GM19372 (cell line): ENCODE results near the gene FLT1.

Source experiments
- ATAC-seq: cut with Tn5 transposase; IDR thresholded peaks from one replicate; pipeline ENCODE4 v1.9.1; 2021; ENCODE audit warnings: mild to moderate bottlenecking, low read depth, moderate library complexity; ENCODE audit not compliant: unreplicated experiment

The FLT1 gene

GRCh38 chr13:28396053-28396452 is 98.9 kb downstream of the FLT1 start:
- no peak for ATAC-seq

GRCh38 chr13:28394422-28394821 is 100.5 kb downstream of the FLT1 start:
- ATAC-seq: no peak

GRCh38 chr13:28392896-28393505 is 101.9 kb downstream of the FLT1 start:
- ATAC-seq: no peak

- no peak for ATAC-seq
Observed at GRCh38 chr13:28392428-28392827, 102.5 kb downstream of the FLT1 start.

GRCh38 chr13:28387740-28388501 is 107.0 kb downstream of the FLT1 start:
- ATAC-seq: no peak

GRCh38 chr13:28385362-28385761 is 109.6 kb downstream of the FLT1 start:
- ATAC-seq: no peak

GRCh38 chr13:28384789-28385188 is 110.1 kb downstream of the FLT1 start:
- ATAC-seq: no peak

GRCh38 chr13:28380319-28380718 is 114.6 kb downstream of the FLT1 start:
- ATAC-seq: no peak

GRCh38 chr13:28379371-28380083 is 115.4 kb downstream of the FLT1 start:
- no peak for ATAC-seq

- ATAC-seq: no peak
Observed at GRCh38 chr13:28376604-28377003, 118.3 kb downstream of the FLT1 start.

GRCh38 chr13:28375250-28375930 is 119.5 kb downstream of the FLT1 start:
- no peak for ATAC-seq

GRCh38 chr13:28373810-28374209 is 121.1 kb downstream of the FLT1 start:
- no peak for ATAC-seq

GRCh38 chr13:28370448-28370847 is 124.5 kb downstream of the FLT1 start:
- no peak for ATAC-seq

- ATAC-seq: no peak
Observed at GRCh38 chr13:28358708-28359107, 136.2 kb downstream of the FLT1 start.

GRCh38 chr13:28357911-28358433 is 137.0 kb downstream of the FLT1 start:
- no peak for ATAC-seq

GRCh38 chr13:28357247-28357825 is 137.6 kb downstream of the FLT1 start:
- ATAC-seq: no peak

- ATAC-seq: no peak
Observed at GRCh38 chr13:28356561-28357021, 138.3 kb downstream of the FLT1 start.

- no peak for ATAC-seq
Observed at GRCh38 chr13:28355822-28356371, 139.0 kb downstream of the FLT1 start.

- no peak for ATAC-seq
Observed at GRCh38 chr13:28355046-28355821, 139.7 kb downstream of the FLT1 start.
